C4-2B (cell line): Measurements from ENCODE around the gene C12orf60.
"Not testable (repeated sequence)": the region's sequence is repeated elsewhere in the genome, so short reads cannot be mapped to it uniquely, and the experiment has no call there.

Source experiments
- H3K27ac ChIP-seq: fragments of 450-650 bp; 2 replicates; pipeline ENCODE4 v1.5.1; 2017
- ZFX ChIP-seq: fragments of 450-650 bp; IDR thresholded peaks from 2 replicates; pipeline ENCODE4 v1.6.1; 2017
- TF ChIP-seq, protein P1 (sequence below): fragments of 450-650 bp; conservative IDR thresholded peaks from 2 replicates; pipeline ENCODE4 v1.5.1; 2017; ENCODE audit warnings: mild to moderate bottlenecking

The C12orf60 gene

GRCh38 chr12:14803011-14803829 lies at the start of gene C12orf60, which contains the start of gene WBP11:
C12orf60 (plus strand) TSS chr12:14803670; CDS start chr12:14822936, 19,266 bp downstream.
WBP11 (minus strand) TSS chr12:14803478; CDS start chr12:14801383, 2,095 bp downstream.
- peak within 1 kb of the TSS; percentile 91 for H3K27ac ChIP-seq
- TF ChIP-seq, protein P1, sequence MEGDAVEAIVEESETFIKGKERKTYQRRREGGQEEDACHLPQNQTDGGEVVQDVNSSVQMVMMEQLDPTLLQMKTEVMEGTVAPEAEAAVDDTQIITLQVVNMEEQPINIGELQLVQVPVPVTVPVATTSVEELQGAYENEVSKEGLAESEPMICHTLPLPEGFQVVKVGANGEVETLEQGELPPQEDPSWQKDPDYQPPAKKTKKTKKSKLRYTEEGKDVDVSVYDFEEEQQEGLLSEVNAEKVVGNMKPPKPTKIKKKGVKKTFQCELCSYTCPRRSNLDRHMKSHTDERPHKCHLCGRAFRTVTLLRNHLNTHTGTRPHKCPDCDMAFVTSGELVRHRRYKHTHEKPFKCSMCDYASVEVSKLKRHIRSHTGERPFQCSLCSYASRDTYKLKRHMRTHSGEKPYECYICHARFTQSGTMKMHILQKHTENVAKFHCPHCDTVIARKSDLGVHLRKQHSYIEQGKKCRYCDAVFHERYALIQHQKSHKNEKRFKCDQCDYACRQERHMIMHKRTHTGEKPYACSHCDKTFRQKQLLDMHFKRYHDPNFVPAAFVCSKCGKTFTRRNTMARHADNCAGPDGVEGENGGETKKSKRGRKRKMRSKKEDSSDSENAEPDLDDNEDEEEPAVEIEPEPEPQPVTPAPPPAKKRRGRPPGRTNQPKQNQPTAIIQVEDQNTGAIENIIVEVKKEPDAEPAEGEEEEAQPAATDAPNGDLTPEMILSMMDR, result no peak
- no peak for TF ChIP-seq ZFX

DNA sequence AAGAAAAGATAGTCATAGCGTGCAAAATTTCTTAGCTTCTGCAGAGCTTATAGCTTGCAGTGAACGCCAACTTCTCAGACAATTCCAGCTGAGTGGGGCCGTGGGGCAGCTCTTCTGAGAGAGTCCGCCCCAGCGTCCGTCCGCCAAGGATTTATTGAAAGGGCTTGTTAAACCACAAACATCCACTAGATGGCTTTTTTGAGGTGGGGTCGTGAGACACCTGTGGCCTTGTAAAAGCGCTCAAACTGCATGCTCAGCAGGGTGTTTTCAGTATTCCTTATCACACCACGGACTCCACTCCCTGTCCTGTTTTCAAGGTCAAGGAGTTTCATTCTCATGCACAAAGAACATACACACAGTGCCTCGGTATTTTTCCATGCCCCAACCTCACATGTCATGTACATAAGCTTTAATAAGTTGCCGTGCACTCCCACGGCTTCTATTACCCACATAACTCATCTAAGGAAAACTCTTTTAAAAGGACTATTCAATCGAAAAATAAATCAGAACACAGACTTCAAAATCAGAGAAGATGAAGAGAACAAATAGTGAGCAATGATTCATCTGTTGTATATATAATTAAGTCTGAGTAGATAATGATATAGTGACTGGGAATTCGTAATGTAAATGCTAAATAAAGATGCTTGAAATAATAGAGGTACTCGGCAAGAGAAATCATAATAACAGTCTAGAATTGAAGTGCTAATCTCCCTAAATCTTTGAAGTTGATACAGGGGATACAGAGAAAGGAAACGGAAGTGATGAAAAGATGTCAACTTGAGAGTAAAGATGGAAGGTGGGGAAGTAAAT lies 46.9 kb upstream of the C12orf60 start:
- H3K27ac ChIP-seq, result no peak overlapping the region
- TF ChIP-seq, protein P1, result peak; percentile 34
- TF ChIP-seq ZFX, result no peak

DNA sequence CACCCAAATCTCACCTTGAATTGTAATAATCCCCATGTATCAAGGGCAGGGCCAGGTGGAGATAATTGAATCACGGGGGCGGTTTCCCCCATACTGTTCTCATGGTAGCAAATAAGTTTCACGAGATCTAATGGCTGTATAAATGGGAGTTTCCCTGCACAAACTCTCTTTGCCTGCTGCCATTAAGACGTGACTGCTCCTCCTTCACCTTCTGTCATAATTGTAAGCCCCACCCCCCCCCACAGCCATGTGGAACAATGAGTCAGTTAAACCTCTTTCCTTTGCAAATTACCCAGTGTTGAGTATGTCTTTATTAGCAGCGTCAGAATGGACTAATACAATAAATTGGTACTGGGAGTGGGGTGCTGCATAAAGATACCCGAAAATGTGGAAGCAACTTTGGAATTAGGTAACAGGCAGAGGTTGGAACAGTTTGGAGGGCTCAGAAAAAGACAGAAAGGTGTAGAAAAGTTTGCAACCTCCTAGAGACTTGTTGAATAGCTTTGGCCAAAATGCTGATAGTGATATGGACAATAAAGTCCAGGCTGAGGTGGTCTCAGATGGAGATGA lies 43.7 kb upstream of the C12orf60 start:
- not testable (repeated sequence) for H3K27ac ChIP-seq

DNA sequence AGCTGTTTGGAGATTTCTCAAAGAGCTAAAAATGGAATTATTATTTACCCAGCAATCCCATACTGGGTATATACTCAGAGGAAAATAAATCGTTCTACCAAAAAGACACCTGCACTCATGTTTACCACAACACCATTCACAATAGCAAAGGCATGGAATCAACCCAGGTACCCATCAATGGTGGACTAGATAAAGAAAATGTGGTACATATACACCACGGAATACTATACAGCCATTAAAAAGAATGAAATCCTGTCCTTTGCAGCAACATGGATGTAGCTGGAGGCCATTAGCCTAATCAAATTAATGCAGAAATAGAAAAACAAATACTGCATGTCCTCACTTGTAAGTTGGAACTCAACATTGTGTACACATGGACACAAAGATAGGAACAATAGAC lies 38.1 kb upstream of the C12orf60 start:
- H3K27ac ChIP-seq, result no peak overlapping the region
- TF ChIP-seq ZFX, result no peak
- TF ChIP-seq, protein P1, result no peak

GRCh38 chr12:14766020-14766419 lies 37.5 kb upstream of the C12orf60 start:
- not testable (repeated sequence) for H3K27ac ChIP-seq

GRCh38 chr12:14766649-14767215 lies 36.7 kb upstream of the C12orf60 start:
- no peak overlapping the region; the same call in 1 of the 2 replicates for H3K27ac ChIP-seq
- TF ChIP-seq, protein P1, result no peak
- TF ChIP-seq ZFX, result no peak

DNA sequence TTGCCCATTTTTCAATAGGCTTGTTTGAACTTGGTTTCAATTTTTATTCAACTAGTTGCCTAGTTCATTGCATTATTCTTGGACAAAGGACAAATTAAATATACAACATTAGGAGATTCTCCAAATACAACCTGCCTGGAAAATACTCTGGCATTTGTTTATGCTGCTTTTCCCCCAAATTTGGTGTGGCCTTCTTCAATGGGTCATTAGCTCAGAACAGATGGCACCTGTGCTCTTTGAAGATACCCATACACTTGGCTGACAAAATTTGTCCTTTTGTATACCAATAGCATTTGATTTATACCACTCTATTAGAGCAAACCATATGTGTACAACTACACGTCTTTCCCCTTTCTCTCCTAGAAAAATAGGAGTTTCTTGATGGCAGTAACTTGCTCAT lies 35.9 kb upstream of the C12orf60 start:
- TF ChIP-seq ZFX, result no peak
- TF ChIP-seq, protein P1, result no peak
- no peak overlapping the region for H3K27ac ChIP-seq

GRCh38 chr12:14768823-14769405 lies 34.6 kb upstream of the C12orf60 start:
- H3K27ac ChIP-seq, result peak overlapping the region; percentile 93; the same call in 1 of the 2 replicates
- TF ChIP-seq, protein P1, result no peak
- no peak for TF ChIP-seq ZFX
